WTC11 (cell line): ENCODE data around the gene YLPM1. TPM values are rescaled to one million over a fixed set of nuclear protein-coding genes. Genes with fewer than 3 reads are reported as not detected.

Experiments used
- AR ChIP-seq: fragments of 250-450 bp; sonication (Bioruptor Pico); IDR thresholded peaks from 2 replicates; pipeline ENCODE4 v1.9.0; 2021; ENCODE audit warnings: mild to moderate bottlenecking
- E2F4 ChIP-seq: sonication (generic); formaldehyde crosslinking; IDR thresholded peaks from 2 replicates; pipeline ENCODE4 v1.8.1; 2022; ENCODE audit warnings: low read depth, mild to moderate bottlenecking, moderate library complexity, missing genetic modification reagents, borderline replicate concordance
- ZNF121 ChIP-seq: sonication (generic); formaldehyde crosslinking; IDR thresholded peaks from 2 replicates; pipeline ENCODE4 v1.8.0; 2023; ENCODE audit warnings: missing genetic modification reagents
- ZSCAN18 ChIP-seq: fragments of 250-450 bp; sonication (Bioruptor Pico); IDR thresholded peaks from 2 replicates; pipeline ENCODE4 v2.1.2; 2022; ENCODE audit warnings: mild to moderate bottlenecking, moderate library complexity
- total RNA-seq: library from RNA; stranded (reverse); gene quantifications from 3 replicates; pipeline ENCODE4 v1.2.3, GENCODE V29; 2021

The YLPM1 gene
- total RNA-seq, 1 experiment from 2014 or later: 66.6 TPM

- 0 out of 2 replicates have a peak, but pooled peaks have one; percentile 30 for TF ChIP-seq E2F4 (CRISPR knock-in tag)
- TF ChIP-seq ZNF121 (CRISPR knock-in tag): no peak
- TF ChIP-seq ZSCAN18 (CRISPR knock-in tag): no peak
- no peak for TF ChIP-seq AR
- TF ChIP-seq, all 79 proteins: peak for 9
Measured at GRCh38 chr14:74882103-74882920, 119.2 kb downstream of the YLPM1 start (continued).

Other genes with a start within 250 kb of the YLPM1 start
- gene LTBP2, start 151.1 kb upstream of the YLPM1 start, total RNA-seq: 1.2 TPM in 3 replicates
- 32.4 to 37.0 TPM (median 32.7 TPM) in 3 replicates for gene AREL1, start 50.2 kb upstream of the YLPM1 start, total RNA-seq
- 59.4 to 62.2 TPM (median 61.6 TPM) in 3 replicates for gene FCF1, start 50.2 kb upstream of the YLPM1 start, total RNA-seq
- gene PROX2, start 112.8 kb downstream of the YLPM1 start, total RNA-seq: 0.04 to 0.27 TPM in 2 of 3 replicates, not detected in the other
- 112 to 121 TPM (median 119 TPM) in 3 replicates for gene DLST, start 118.6 kb downstream of the YLPM1 start, total RNA-seq
- gene RPS6KL1, start 159.9 kb downstream of the YLPM1 start, total RNA-seq: 10.6 to 12.6 TPM (median 12.2 TPM) in 3 replicates
- gene PGF, start 192.3 kb downstream of the YLPM1 start, total RNA-seq: 5.0 to 6.7 TPM (median 6.5 TPM) in 3 replicates
- 46.0 to 50.7 TPM (median 50.5 TPM) in 3 replicates for gene EIF2B2, start 239.6 kb downstream of the YLPM1 start, total RNA-seq